Measurements from ENCODE around the gene HSPE1. TPM values are rescaled to one million over a fixed set of nuclear protein-coding genes. Genes with fewer than 3 reads are reported as not detected.

Gene HSPE1
- total RNA-seq, 1 experiment from 2014 or later: 321 TPM

- DNase-seq (no peak), ATAC-seq (peak; percentile 7)
- TSS peak; percentile 65 for BruUV-seq (replicated peaks)
- Histone ChIP-seq H3K9me3 (ENCODE audit: low read length) (no peaks in the 10 kb centered on the region), H3K9ac (ENCODE audit: low read length) (peak overlapping the region; percentile 98), H4K20me1 (ENCODE audit: low read length) (peaks cover 58% of the 10 kb centered on the region), H3K4me2 (ENCODE audit: low read length) (peak overlapping the region; percentile 96), H3K4me1 (ENCODE audit: insufficient read depth, low read length) (peaks cover 33% of the 10 kb centered on the region), H3F3A (ENCODE audit: low read length, unreplicated experiment) (no peaks in the 10 kb centered on the region), H3K79me2 (ENCODE audit: low read length) (peaks cover 87% of the 10 kb centered on the region), H3K9me2 (replicated peaks; ENCODE audit: low read length) (no peaks in the 10 kb centered on the region), H3K4me3 (ENCODE audit: low read length) (peak overlapping the region; percentile 89), H3K27me3 (ENCODE audit: low read length) (no peaks in the 10 kb centered on the region), H2AFZ (ENCODE audit: low read length) (peak overlapping the region; percentile 27; the same call in 1 of the 2 replicates), H3K27ac (ENCODE audit: low read length) (peak overlapping the region; percentile 85), H3K36me3 (ENCODE audit: low read depth, low read length) (peaks cover 63% of the 10 kb centered on the region)
- POLR2A ChIA-PET (ENCODE audit: unreplicated experiment): interaction anchor here (0.5 to 1.4 kb wide), 5 partner anchors 15 to 204 kb away, joined by 3 to 6 read pairs (median 3); partner anchors contain the start of genes MARS2 and MOB4
- CTCF ChIA-PET: interaction anchor here (0.7 to 1.3 kb wide), 2 partner anchors 99 to 760 kb away, joined by 3 read pairs; no protein-coding TSS in a partner anchor
- intact Hi-C loops (cut with micrococcal nuclease): loop anchor here (1.0 to 5.0 kb wide), 5 partner anchors 16 to 277 kb away; partner anchors contain the start of genes COQ10B and MOB4
- TF ChIP-seq EZH2 (IDR thresholded peaks at IDR 0.05; ENCODE audit: low read length, unreplicated experiment): no peak
- no peak for TF ChIP-seq EZH2phosphoT487 (IDR thresholded peaks at IDR 0.05; ENCODE audit: borderline replicate concordance, low read length)
- TF ChIP-seq, protein P1, sequence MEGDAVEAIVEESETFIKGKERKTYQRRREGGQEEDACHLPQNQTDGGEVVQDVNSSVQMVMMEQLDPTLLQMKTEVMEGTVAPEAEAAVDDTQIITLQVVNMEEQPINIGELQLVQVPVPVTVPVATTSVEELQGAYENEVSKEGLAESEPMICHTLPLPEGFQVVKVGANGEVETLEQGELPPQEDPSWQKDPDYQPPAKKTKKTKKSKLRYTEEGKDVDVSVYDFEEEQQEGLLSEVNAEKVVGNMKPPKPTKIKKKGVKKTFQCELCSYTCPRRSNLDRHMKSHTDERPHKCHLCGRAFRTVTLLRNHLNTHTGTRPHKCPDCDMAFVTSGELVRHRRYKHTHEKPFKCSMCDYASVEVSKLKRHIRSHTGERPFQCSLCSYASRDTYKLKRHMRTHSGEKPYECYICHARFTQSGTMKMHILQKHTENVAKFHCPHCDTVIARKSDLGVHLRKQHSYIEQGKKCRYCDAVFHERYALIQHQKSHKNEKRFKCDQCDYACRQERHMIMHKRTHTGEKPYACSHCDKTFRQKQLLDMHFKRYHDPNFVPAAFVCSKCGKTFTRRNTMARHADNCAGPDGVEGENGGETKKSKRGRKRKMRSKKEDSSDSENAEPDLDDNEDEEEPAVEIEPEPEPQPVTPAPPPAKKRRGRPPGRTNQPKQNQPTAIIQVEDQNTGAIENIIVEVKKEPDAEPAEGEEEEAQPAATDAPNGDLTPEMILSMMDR (conservative IDR thresholded peaks at IDR 0.05; ENCODE audit: low read depth, low read length): no peak
Observed at GRCh38 chr2:197500503-197501131, 438 bp downstream of the HSPE1 start.

GRCh38 chr2:197502201-197502600 lies 2.0 kb downstream of the HSPE1 start:
- H3F3A ChIP-seq (ENCODE audit: low read length, unreplicated experiment): no peaks in the 10 kb centered on the region
- no TSS peak for BruUV-seq (replicated peaks)
- no peak for DNase-seq
- peak overlapping the region; percentile 96 for H3K4me2 ChIP-seq (ENCODE audit: low read length)
- H3K36me3 ChIP-seq (ENCODE audit: low read depth, low read length): peaks cover 51% of the 10 kb centered on the region
- H3K4me3 ChIP-seq (ENCODE audit: low read length): peak overlapping the region; percentile 89
- H3K9me2 ChIP-seq (replicated peaks; ENCODE audit: low read length): no peaks in the 10 kb centered on the region
- H3K27me3 ChIP-seq (ENCODE audit: low read length): no peaks in the 10 kb centered on the region
- TF ChIP-seq, protein P1 (conservative IDR thresholded peaks at IDR 0.05; ENCODE audit: low read depth, low read length): no peak
- no peak for TF ChIP-seq EZH2 (IDR thresholded peaks at IDR 0.05; ENCODE audit: low read length, unreplicated experiment)
- TF ChIP-seq EZH2phosphoT487 (IDR thresholded peaks at IDR 0.05; ENCODE audit: borderline replicate concordance, low read length): no peak
- H3K9ac ChIP-seq (ENCODE audit: low read length): peak overlapping the region; percentile 98
- CTCF ChIA-PET: no interaction called here
- no peak overlapping the region for H2AFZ ChIP-seq (ENCODE audit: low read length)
- peaks cover 42% of the 10 kb centered on the region for H4K20me1 ChIP-seq (ENCODE audit: low read length)
- H3K4me1 ChIP-seq (ENCODE audit: insufficient read depth, low read length): peaks cover 17% of the 10 kb centered on the region
- peaks cover 76% of the 10 kb centered on the region for H3K79me2 ChIP-seq (ENCODE audit: low read length)
- intact Hi-C loops (cut with micrococcal nuclease): loop anchor here (5.0 kb wide), 1 partner anchor 275 kb away; no protein-coding TSS in a partner anchor
- POLR2A ChIA-PET (ENCODE audit: unreplicated experiment): interaction anchor here (0.6 kb wide), 1 partner anchor 322 kb away, joined by 5 read pairs; no protein-coding TSS in a partner anchor
- no peak overlapping the region for H3K27ac ChIP-seq (ENCODE audit: low read length)
- ATAC-seq: no peak
- H3K9me3 ChIP-seq (ENCODE audit: low read length): no peaks in the 10 kb centered on the region

- peaks cover 46% of the 10 kb centered on the region for H3K36me3 ChIP-seq (ENCODE audit: low read depth, low read length)
- peak overlapping the region; percentile 89 for H3K4me3 ChIP-seq (ENCODE audit: low read length)
- peak overlapping the region; percentile 98; the same call in 1 of the 2 replicates for H3K9ac ChIP-seq (ENCODE audit: low read length)
- BruUV-seq (replicated peaks): no TSS peak
- no peak overlapping the region for H3K27ac ChIP-seq (ENCODE audit: low read length)
- peaks cover 71% of the 10 kb centered on the region for H3K79me2 ChIP-seq (ENCODE audit: low read length)
- no peak overlapping the region for H2AFZ ChIP-seq (ENCODE audit: low read length)
- peaks cover 16% of the 10 kb centered on the region for H3K4me1 ChIP-seq (ENCODE audit: insufficient read depth, low read length)
- H4K20me1 ChIP-seq (ENCODE audit: low read length): peaks cover 37% of the 10 kb centered on the region
- no peaks in the 10 kb centered on the region for H3K9me3 ChIP-seq (ENCODE audit: low read length)
- POLR2A ChIA-PET (ENCODE audit: unreplicated experiment): interaction anchor here (0.6 kb wide), 1 partner anchor 322 kb away, joined by 5 read pairs; no protein-coding TSS in a partner anchor
- intact Hi-C loops (cut with micrococcal nuclease): loop anchor here (5.0 kb wide), 1 partner anchor 275 kb away; no protein-coding TSS in a partner anchor
- DNase-seq (no peak), ATAC-seq (no peak)
- H3F3A ChIP-seq (ENCODE audit: low read length, unreplicated experiment): no peaks in the 10 kb centered on the region
- CTCF ChIA-PET: no interaction called here
- H3K9me2 ChIP-seq (replicated peaks; ENCODE audit: low read length): no peaks in the 10 kb centered on the region
- H3K27me3 ChIP-seq (ENCODE audit: low read length): no peaks in the 10 kb centered on the region
- TF ChIP-seq, protein P1 (conservative IDR thresholded peaks at IDR 0.05; ENCODE audit: low read depth, low read length): no peak
- peak overlapping the region; percentile 96 for H3K4me2 ChIP-seq (ENCODE audit: low read length)
Observed at GRCh38 chr2:197502685-197503084, 2.5 kb downstream of the HSPE1 start.
